Measurements from ENCODE around the gene BRSK1. TPM values are rescaled to one million over a fixed set of nuclear protein-coding genes. Genes with fewer than 3 reads are reported as not detected.

Gene BRSK1
- total RNA-seq, 2 experiments from 2014 or later = 6.9 to 9.1 TPM

DNA sequence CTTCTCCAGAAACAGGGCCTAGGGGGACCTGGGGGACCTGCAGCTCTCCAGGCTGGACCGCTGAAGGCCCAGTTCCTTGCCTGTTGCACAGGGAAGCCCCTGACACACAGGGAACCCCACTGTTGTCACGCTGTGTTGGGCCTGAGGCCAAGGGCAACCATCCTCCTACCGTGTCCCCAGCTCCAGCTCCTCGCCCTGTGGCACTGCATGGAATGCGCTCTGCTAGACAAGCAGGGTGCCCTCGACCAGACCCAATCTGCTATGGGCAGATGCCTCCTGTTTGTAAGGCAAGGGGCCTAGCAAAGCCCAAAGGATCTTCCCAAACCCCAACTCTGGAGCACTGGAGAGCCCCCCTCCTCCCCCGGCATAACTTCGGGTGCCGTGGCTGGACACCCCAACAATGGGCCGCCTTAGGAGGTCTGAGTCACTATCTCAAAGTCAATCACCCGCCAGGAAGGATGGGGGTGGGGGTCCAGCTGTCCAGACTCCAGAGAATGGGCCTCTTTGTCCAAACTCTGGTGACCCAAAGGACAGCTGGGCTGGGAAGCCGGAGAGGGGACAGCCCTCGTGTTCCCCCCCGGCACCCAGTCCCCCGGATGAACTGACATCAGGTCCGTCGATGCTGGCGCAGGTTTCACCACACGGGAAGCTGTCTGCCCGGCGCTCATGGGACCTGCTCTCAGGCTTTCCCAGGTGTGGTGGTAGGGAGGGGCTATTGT lies 3.7 kb downstream of the BRSK1 start:
- no peaks in the 10 kb centered on the region for H3K36me3 Mint-ChIP-seq
- peaks cover 16% of the 10 kb centered on the region for H3K4me1 Mint-ChIP-seq
- H3K27ac Mint-ChIP-seq = no peak overlapping the region
- ATAC-seq (no peak), DNase-seq (no peak)
- H3K9me3 Mint-ChIP-seq (ENCODE audit: low read depth) = no peaks in the 10 kb centered on the region
- CTCF ChIA-PET = interaction anchor here (0.6 to 1.3 kb wide), 2 partner anchors 15 to 189 kb away, joined by 3 to 9 read pairs; no protein-coding TSS in a partner anchor
- no peak overlapping the region for H3K4me3 Mint-ChIP-seq
- peaks cover 4% of the 10 kb centered on the region for H3K27me3 Mint-ChIP-seq

DNA sequence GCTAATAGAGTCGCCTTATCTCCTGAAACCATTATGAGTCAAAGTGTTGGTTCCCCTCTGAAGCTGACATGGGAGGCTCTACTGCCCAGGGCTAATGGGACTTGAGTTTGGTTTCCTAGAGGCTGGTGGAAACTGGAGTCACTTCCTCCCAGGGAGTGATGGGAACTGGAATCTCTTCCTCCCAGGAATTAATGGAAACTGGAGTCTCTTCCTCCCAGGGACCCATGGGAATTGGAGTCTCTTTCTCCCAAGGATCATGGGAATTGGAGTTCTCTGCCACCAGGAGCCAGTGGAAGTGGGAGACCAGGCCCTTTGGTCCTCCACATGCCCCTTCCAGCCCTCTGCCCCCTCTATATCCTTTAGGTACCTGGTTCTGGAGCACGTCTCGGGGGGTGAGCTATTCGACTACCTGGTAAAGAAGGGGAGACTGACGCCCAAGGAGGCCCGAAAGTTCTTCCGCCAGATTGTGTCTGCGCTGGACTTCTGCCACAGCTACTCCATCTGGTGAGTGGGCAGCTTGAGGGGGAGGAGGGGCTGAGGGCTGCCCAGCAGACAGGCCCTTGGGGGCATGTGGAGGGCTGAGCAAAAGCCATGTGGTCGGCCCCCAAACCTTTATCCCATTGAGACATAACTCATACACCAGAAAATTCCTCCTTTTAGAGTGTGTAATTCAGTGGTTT lies 5.5 kb downstream of the BRSK1 start:
- no peak for ATAC-seq
- H3K4me1 Mint-ChIP-seq = peaks cover 8% of the 10 kb centered on the region
- no peak overlapping the region for H3K27ac Mint-ChIP-seq
- no peaks in the 10 kb centered on the region for H3K9me3 Mint-ChIP-seq (ENCODE audit: low read depth)
- CTCF ChIA-PET = no interaction called here
- no peaks in the 10 kb centered on the region for H3K36me3 Mint-ChIP-seq
- H3K27me3 Mint-ChIP-seq = no peaks in the 10 kb centered on the region
- DNase-seq = no peak
- no peak overlapping the region for H3K4me3 Mint-ChIP-seq

DNA sequence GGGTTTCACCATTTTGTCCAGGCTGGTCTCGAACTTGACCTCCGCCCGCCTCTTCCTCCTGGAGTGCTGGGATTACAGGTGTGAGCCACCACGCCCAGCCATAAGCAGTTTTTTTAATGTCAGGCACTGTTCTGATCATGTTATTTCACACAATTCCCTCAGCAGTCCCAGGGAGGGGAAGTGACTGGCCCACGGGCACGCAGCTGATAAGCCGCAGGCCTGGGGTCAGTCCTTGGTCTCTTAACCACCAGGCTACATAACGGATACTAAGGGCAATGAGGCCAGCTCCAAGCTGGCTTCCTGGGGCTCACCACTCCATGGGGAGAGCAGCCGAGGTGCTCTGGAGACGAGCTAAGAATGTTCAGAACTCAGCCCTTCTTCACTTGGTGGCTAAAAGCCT lies 13.5 kb downstream of the BRSK1 start:
- Mint-ChIP-seq H3K27me3 (peaks cover 3% of the 10 kb centered on the region), H3K4me3 (no peak overlapping the region), H3K36me3 (no peaks in the 10 kb centered on the region), H3K27ac (no peak overlapping the region), H3K9me3 (ENCODE audit: low read depth) (no peaks in the 10 kb centered on the region), H3K4me1 (peaks cover 24% of the 10 kb centered on the region)
- CTCF ChIA-PET = no interaction called here
- no peak for DNase-seq
- ATAC-seq = no peak

DNA sequence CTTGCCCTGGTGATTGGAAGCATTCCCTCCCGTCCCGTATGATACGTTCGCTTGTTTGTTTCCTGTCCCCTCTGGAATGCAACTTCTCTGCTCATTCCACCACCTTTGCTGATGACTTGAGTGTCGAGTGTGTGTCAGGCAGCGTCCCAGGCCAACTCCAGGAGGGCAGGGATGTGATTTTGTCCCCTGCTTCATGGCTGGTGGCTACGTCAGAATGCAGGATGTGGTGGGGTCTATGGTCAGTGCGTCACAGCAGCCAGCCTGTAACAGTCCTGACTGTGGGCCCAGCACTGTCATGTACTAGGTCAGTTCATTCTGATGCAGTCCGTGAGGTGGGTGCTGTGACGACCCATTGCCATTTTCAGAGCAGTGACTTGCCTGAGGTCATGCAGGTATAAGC lies 16.2 kb downstream of the BRSK1 start:
- peaks cover 25% of the 10 kb centered on the region for H3K4me1 Mint-ChIP-seq
- ATAC-seq = no peak
- no peaks in the 10 kb centered on the region for H3K9me3 Mint-ChIP-seq (ENCODE audit: low read depth)
- CTCF ChIA-PET = interaction anchor here (2.6 to 3.9 kb wide), 3 partner anchors 8 to 333 kb away, joined by 6 to 58 read pairs (median 46); partner anchors contain the start of gene TMEM238
- no peak for DNase-seq
- peaks cover 2% of the 10 kb centered on the region for H3K36me3 Mint-ChIP-seq
- H3K27ac Mint-ChIP-seq = no peak overlapping the region
- peaks cover 3% of the 10 kb centered on the region for H3K27me3 Mint-ChIP-seq
- no peak overlapping the region for H3K4me3 Mint-ChIP-seq

DNA sequence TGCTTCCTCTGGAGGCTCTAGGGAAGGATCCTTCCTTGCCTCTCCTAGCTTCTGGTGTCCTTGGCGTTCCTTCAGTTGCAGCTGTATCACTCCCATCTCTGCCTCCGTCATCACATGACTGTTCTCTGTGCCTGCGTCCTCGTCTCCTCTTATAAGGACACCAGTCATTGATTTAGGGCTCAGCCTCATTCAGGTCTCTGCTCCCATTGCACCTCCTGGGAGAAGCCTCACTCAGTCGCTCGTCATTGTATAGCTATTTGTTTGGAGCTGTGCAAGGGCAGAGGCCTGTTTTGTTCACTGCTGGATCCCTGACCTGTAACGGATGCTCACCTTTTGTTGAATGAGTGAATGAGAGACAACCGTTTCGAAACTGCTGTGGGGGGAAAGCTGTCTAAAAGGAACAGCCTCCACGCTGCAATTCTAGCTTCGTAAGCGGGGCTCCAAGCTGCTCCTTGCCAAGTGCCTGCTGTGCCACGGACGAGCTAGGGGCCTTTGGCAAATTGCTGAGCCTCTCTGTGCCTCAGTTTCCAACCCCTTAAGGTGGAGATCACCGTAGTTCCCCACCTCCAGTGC lies 17.2 kb downstream of the BRSK1 start:
- Mint-ChIP-seq H3K4me1 (peaks cover 31% of the 10 kb centered on the region), H3K4me3 (no peak overlapping the region), H3K27me3 (peaks cover 3% of the 10 kb centered on the region), H3K36me3 (peaks cover 4% of the 10 kb centered on the region), H3K27ac (peak overlapping the region; percentile 94), H3K9me3 (ENCODE audit: low read depth) (no peaks in the 10 kb centered on the region)
- CTCF ChIA-PET = interaction anchor here (0.6 to 3.9 kb wide), 39 partner anchors 9 to 338 kb away, joined by 3 to 58 read pairs (median 6); partner anchors contain the start of genes BRSK1, GARIN5B, HSPBP1 and ISOC2
- DNase-seq (no peak), ATAC-seq (no peak)

DNA sequence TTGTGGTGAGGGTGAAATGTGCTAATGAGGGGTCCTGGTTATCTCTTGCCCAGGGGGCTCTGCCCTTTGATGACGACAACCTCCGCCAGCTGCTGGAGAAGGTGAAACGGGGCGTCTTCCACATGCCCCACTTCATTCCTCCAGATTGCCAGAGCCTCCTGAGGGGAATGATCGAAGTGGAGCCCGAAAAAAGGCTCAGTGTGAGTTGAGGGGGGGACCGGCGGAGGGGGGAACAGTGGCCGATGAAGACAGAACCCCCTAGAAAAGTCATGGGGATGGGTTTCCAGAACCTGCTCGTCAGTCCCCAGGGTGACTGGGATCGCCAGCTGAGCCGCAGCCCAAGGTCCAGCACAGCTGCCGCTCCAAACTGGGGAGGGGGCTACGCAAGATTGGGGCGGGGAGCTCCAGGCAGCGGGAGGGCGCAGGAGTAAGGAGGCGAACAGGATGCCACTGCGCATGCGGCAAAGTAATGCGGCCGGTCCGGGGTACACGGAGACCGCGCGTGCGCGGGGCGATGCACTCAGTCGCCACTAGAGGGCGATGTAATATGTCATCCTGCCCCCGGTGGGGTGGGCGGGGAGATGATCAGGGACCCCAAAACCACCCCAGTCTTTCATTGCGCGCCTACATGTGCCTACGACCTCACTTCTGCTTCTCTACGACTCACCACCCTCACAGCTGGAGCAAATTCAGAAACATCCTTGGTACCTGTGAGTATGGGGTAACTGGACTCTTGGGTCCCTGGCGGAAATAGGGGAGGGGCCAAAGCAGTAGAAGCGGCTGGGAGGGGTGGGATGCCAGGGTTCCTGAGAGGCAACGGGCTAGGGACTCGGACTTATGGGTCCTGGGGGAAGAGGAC lies 17.9 kb downstream of the BRSK1 start:
- Mint-ChIP-seq H3K36me3 (peaks cover 4% of the 10 kb centered on the region), H3K27ac (peak overlapping the region; percentile 94), H3K4me3 (peak overlapping the region; percentile 78), H3K9me3 (ENCODE audit: low read depth) (no peaks in the 10 kb centered on the region), H3K27me3 (peaks cover 3% of the 10 kb centered on the region), H3K4me1 (peaks cover 31% of the 10 kb centered on the region)
- ATAC-seq (peak; percentile 95), DNase-seq (peak; percentile 96)
- CTCF ChIA-PET = interaction anchor here (0.6 to 3.9 kb wide), 43 partner anchors 10 to 1097 kb away, joined by 3 to 58 read pairs (median 5); partner anchors contain the start of genes BRSK1, GARIN5B, HSPBP1 and ISOC2

DNA sequence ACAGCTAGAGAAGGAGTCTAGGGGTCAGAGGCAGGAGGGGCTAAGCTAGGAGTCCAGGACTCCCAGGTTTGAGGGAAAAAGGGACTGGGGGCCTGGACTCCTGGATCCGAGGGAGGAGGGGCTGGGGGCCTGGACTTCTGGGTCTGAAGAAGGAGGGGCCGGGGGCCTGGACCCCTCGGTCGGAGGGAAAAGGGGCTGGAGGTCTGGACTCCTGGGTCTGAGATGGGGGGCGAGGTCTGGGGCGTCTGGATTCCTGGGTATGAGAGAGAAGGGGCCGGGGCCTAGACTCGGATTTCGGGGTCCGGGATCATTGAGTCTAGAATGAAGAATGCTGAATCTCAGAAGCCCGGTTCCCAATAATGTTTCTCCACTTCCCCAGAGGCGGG lies 18.5 kb downstream of the BRSK1 start:
- H3K4me1 Mint-ChIP-seq = peaks cover 31% of the 10 kb centered on the region
- DNase-seq (no peak), ATAC-seq (no peak)
- peaks cover 4% of the 10 kb centered on the region for H3K36me3 Mint-ChIP-seq
- H3K9me3 Mint-ChIP-seq (ENCODE audit: low read depth) = no peaks in the 10 kb centered on the region
- CTCF ChIA-PET = interaction anchor here (0.6 to 3.9 kb wide), 33 partner anchors 10 to 1097 kb away, joined by 3 to 58 read pairs (median 6); partner anchors contain the start of genes BRSK1, HSPBP1, ISOC2 and KMT5C
- H3K27ac Mint-ChIP-seq = peak overlapping the region; percentile 94
- H3K27me3 Mint-ChIP-seq = peaks cover 3% of the 10 kb centered on the region
- H3K4me3 Mint-ChIP-seq = peak overlapping the region; percentile 78

DNA sequence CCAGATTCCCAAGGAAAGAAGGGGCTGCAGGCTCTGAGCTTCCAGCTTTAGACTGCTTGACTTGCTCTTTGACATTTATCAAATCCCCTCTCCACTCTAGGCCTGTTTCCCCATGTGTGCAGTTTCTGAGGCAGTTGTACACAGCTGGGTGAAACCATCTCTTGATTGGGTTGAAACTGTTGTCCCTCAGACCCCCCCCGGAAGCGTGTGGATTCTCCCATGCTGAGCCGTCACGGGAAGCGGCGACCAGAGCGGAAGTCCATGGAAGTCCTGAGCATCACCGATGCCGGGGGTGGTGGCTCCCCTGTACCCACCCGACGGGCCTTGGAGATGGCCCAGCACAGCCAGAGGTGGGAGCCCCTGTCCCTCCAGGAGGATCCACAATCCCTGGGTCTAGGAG lies 19.7 kb downstream of the BRSK1 start:
- ATAC-seq = no peak
- H3K27me3 Mint-ChIP-seq = peaks cover 3% of the 10 kb centered on the region
- no peak overlapping the region for H3K4me3 Mint-ChIP-seq
- no peak for DNase-seq
- CTCF ChIA-PET = interaction anchor here (1.0 to 3.9 kb wide), 11 partner anchors 11 to 201 kb away, joined by 4 to 58 read pairs (median 16); partner anchors contain the start of genes BRSK1, GARIN5B, HSPBP1 and KMT5C
- peaks cover 4% of the 10 kb centered on the region for H3K36me3 Mint-ChIP-seq
- peaks cover 28% of the 10 kb centered on the region for H3K4me1 Mint-ChIP-seq
- H3K27ac Mint-ChIP-seq = no peak overlapping the region
- H3K9me3 Mint-ChIP-seq (ENCODE audit: low read depth) = no peaks in the 10 kb centered on the region

DNA sequence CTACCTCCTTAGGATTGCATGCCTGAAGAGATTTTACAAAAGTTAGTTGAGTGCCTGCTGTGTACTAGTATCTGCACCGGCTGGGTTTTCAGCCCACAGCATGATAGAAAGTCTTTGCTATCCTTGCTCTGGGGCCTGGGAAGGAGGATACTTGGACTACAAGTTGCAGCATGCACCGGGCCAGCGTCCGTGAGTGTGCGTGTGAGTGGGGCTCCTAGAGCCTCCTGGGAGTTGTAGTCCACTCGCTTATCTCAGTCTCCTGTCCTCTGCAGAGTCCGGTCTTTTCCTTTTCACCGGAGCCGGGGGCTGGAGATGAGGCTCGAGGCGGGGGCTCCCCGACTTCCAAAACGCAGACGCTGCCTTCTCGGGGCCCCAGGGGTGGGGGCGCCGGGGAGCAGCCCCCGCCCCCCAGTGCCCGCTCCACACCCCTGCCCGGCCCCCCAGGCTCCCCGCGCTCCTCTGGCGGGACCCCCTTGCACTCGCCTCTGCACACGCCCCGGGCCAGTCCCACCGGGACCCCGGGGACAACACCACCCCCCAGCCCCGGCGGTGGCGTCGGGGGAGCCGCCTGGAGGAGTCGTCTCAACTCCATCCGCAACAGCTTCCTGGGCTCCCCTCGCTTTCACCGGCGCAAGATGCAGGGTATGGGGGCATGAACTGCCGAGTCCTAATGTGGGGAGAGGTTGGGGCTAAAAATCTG lies 20.6 kb downstream of the BRSK1 start:
- Mint-ChIP-seq H3K27me3 (no peaks in the 10 kb centered on the region), H3K36me3 (peaks cover 4% of the 10 kb centered on the region), H3K4me1 (peaks cover 25% of the 10 kb centered on the region), H3K27ac (no peak overlapping the region), H3K4me3 (no peak overlapping the region), H3K9me3 (ENCODE audit: low read depth) (no peaks in the 10 kb centered on the region)
- ATAC-seq (peak; percentile 24), DNase-seq (peak; percentile 65)
- CTCF ChIA-PET = interaction anchor here (1.8 to 3.6 kb wide), 2 partner anchors 12 to 34 kb away, joined by 5 to 45 read pairs; partner anchors contain the start of gene KMT5C

DNA sequence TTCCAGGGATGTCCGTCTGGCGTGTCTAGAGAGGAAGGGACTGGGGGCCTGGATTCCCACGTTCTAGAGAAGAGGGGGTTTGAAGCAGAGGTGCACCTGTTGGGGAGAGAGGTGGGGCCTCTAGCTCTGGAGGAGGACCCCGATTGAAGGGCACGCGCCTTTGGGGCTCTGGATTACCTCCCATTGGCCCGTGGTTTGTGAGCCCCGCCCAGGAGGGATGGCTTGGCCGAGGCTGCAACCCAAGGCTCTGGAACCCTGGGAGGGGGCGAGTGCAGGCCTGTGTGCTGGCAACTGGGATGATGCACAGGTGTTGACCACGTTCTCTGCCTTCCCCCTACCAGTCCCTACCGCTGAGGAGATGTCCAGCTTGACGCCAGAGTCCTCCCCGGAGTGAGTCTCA lies 21.2 kb downstream of the BRSK1 start:
- peaks cover 21% of the 10 kb centered on the region for H3K4me1 Mint-ChIP-seq
- peaks cover 4% of the 10 kb centered on the region for H3K36me3 Mint-ChIP-seq
- no peaks in the 10 kb centered on the region for H3K9me3 Mint-ChIP-seq (ENCODE audit: low read depth)
- H3K4me3 Mint-ChIP-seq = no peak overlapping the region
- no peak for DNase-seq
- ATAC-seq = no peak
- CTCF ChIA-PET = interaction anchor here (1.6 to 1.8 kb wide), 2 partner anchors 13 to 79 kb away, joined by 5 to 6 read pairs; partner anchors contain the start of gene TMEM238
- H3K27me3 Mint-ChIP-seq = no peaks in the 10 kb centered on the region
- no peak overlapping the region for H3K27ac Mint-ChIP-seq

DNA sequence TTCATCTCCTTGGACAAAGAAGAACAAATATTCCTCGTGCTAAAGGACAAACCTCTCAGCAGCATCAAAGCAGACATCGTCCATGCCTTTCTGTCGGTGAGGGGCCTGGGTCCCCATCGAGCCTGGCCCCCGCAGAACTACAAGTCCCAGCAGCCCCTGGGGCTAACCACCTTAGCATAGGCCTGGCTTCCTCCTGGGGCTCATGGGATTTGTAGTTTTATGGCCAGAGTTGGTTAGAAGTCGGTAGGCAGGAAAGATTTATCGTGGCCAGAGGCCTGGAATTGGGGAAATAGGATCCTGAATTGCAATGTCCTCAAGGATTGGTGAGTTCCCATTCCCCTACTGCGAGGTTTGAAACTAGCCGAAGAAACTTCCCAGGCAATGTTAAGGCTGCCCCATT lies 21.7 kb downstream of the BRSK1 start:
- DNase-seq (peak; percentile 63), ATAC-seq (peak; percentile 41)
- Mint-ChIP-seq H3K4me1 (peaks cover 19% of the 10 kb centered on the region), H3K27ac (no peak overlapping the region), H3K36me3 (peaks cover 4% of the 10 kb centered on the region), H3K4me3 (no peak overlapping the region), H3K27me3 (no peaks in the 10 kb centered on the region), H3K9me3 (ENCODE audit: low read depth) (no peaks in the 10 kb centered on the region)
- CTCF ChIA-PET = interaction anchor here (1.1 to 1.8 kb wide), 4 partner anchors 13 to 198 kb away, joined by 3 to 6 read pairs (median 4); partner anchors contain the start of genes KMT5C and TMEM238

DNA sequence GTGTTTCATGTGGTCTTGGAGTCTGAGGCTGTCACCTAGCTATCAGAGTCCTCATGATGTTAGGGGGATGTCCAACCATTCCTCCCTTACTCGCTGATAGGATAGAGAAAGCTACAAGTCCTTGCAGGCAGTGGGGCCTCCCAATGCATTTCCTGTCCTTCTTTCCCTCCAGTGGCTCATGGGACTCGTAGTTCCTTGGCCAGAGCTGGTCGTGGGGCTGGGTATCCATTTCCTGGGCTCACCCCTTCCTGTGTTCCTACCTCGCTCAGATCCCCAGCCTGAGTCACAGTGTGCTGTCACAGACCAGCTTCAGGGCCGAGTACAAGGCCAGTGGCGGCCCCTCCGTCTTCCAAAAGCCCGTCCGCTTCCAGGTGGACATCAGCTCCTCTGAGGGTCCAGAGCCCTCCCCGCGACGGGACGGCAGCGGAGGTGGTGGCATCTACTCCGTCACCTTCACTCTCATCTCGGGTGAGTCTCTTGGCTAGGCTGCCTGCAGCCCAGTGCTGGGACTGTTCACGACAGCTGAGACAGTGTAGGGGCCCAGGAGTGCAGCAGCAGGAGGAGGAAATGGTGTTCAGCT lies 22.3 kb downstream of the BRSK1 start:
- DNase-seq (no peak), ATAC-seq (no peak)
- H3K36me3 Mint-ChIP-seq = peaks cover 4% of the 10 kb centered on the region
- peaks cover 16% of the 10 kb centered on the region for H3K4me1 Mint-ChIP-seq
- CTCF ChIA-PET = interaction anchor here (1.1 to 1.8 kb wide), 4 partner anchors 14 to 198 kb away, joined by 3 to 6 read pairs (median 4); partner anchors contain the start of genes KMT5C and TMEM238
- no peak overlapping the region for H3K4me3 Mint-ChIP-seq
- H3K27me3 Mint-ChIP-seq = no peaks in the 10 kb centered on the region
- H3K27ac Mint-ChIP-seq = no peak overlapping the region
- H3K9me3 Mint-ChIP-seq (ENCODE audit: low read depth) = no peaks in the 10 kb centered on the region

Measured in activated CD8-positive, alpha-beta memory T cell treated with anti-CD3 and anti-CD28 coated beads, Interleukin-2, amount 10 ng/mL, durations not matched to agents 7 days and 5 days (primary cell).